ENCODE data around the gene TSHZ2. TPM values are rescaled to one million over a fixed set of nuclear protein-coding genes. Genes with fewer than 3 reads are reported as not detected.

TSHZ2 gene
- total and polyA plus RNA-seq, 2 experiments from 2014 or later = 10.4 to 32.0 TPM

- Histone ChIP-seq H3K36me3 (no peaks in the 10 kb centered on the region), H3K27ac (no peak overlapping the region), H3K4me3 (no peak overlapping the region), H3K4me1 (ENCODE audit: low read depth) (peaks cover 10% of the 10 kb centered on the region), H3K9me3 (ENCODE audit: low read depth) (no peaks in the 10 kb centered on the region), H3K27me3 (no peaks in the 10 kb centered on the region)
- no peak for TF ChIP-seq CTCF (IDR thresholded peaks at IDR 0.05; ENCODE audit: low read depth, low read length)
- DNase-seq (ENCODE audit: low read depth in 1 of 2, low spot score in 1 of 2) = peak in 1 of 2 donors; percentile 8
Measured at GRCh38 chr20:53104884-53105283, 132.7 kb downstream of the TSHZ2 start.

GRCh38 chr20:53116733-53117132, 144.6 kb downstream of the TSHZ2 start:
- H3K4me3 ChIP-seq = no peak overlapping the region
- DNase-seq (ENCODE audit: low read depth in 1 of 2, low spot score in 1 of 2) = no peak
- no peaks in the 10 kb centered on the region for H3K36me3 ChIP-seq
- no peaks in the 10 kb centered on the region for H3K9me3 ChIP-seq (ENCODE audit: low read depth)
- no peak for TF ChIP-seq CTCF (IDR thresholded peaks at IDR 0.05; ENCODE audit: low read depth, low read length)
- H3K27ac ChIP-seq = no peak overlapping the region
- no peaks in the 10 kb centered on the region for H3K4me1 ChIP-seq (ENCODE audit: low read depth)
- no peaks in the 10 kb centered on the region for H3K27me3 ChIP-seq

- Histone ChIP-seq H3K36me3 (no peaks in the 10 kb centered on the region), H3K9me3 (ENCODE audit: low read depth) (no peaks in the 10 kb centered on the region), H3K4me3 (no peak overlapping the region), H3K27me3 (no peaks in the 10 kb centered on the region), H3K27ac (no peak overlapping the region), H3K4me1 (ENCODE audit: low read depth) (peaks cover 18% of the 10 kb centered on the region)
- no peak for DNase-seq (ENCODE audit: low read depth in 1 of 2, low spot score in 1 of 2)
- no peak for TF ChIP-seq CTCF (IDR thresholded peaks at IDR 0.05; ENCODE audit: low read depth, low read length)
Measured at GRCh38 chr20:53122853-53123252, 150.7 kb downstream of the TSHZ2 start.

- Histone ChIP-seq H3K4me1 (ENCODE audit: low read depth) (peaks cover 18% of the 10 kb centered on the region), H3K36me3 (no peaks in the 10 kb centered on the region), H3K9me3 (ENCODE audit: low read depth) (no peaks in the 10 kb centered on the region), H3K27me3 (no peaks in the 10 kb centered on the region), H3K27ac (no peak overlapping the region), H3K4me3 (no peak overlapping the region)
- no peak for TF ChIP-seq CTCF (IDR thresholded peaks at IDR 0.05; ENCODE audit: low read depth, low read length)
- DNase-seq (ENCODE audit: low read depth in 1 of 2, low spot score in 1 of 2) = peak in 1 of 2 donors; percentile 52
Measured at GRCh38 chr20:53124075-53124551, 152.0 kb downstream of the TSHZ2 start.

GRCh38 chr20:53124803-53125202, 152.6 kb downstream of the TSHZ2 start:
- Histone ChIP-seq H3K9me3 (ENCODE audit: low read depth) (no peaks in the 10 kb centered on the region), H3K36me3 (no peaks in the 10 kb centered on the region), H3K27me3 (no peaks in the 10 kb centered on the region), H3K4me3 (no peak overlapping the region), H3K27ac (no peak overlapping the region), H3K4me1 (ENCODE audit: low read depth) (peaks cover 18% of the 10 kb centered on the region)
- no peak for DNase-seq (ENCODE audit: low read depth in 1 of 2, low spot score in 1 of 2)
- no peak for TF ChIP-seq CTCF (IDR thresholded peaks at IDR 0.05; ENCODE audit: low read depth, low read length)

- H3K4me1 ChIP-seq (ENCODE audit: low read depth) = peaks cover 18% of the 10 kb centered on the region
Measured at GRCh38 chr20:53126185-53126584, 154.0 kb downstream of the TSHZ2 start.

More at GRCh38 chr20:53126185-53126584, 154.0 kb downstream of the TSHZ2 start:
- no peak for DNase-seq (ENCODE audit: low read depth in 1 of 2, low spot score in 1 of 2)
- no peak for TF ChIP-seq CTCF (IDR thresholded peaks at IDR 0.05; ENCODE audit: low read depth, low read length)
- H3K27ac ChIP-seq = no peak overlapping the region
- no peaks in the 10 kb centered on the region for H3K36me3 ChIP-seq
- no peak overlapping the region for H3K4me3 ChIP-seq
- H3K27me3 ChIP-seq = no peaks in the 10 kb centered on the region
- no peaks in the 10 kb centered on the region for H3K9me3 ChIP-seq (ENCODE audit: low read depth)

All from cardiac muscle cell (in vitro differentiated cells and primary cell).